Hematopoietic multipotent progenitor cell treated with erythropoietin and hydrocortisone succinate and interleukin-3 and kit ligand, for 4 days (in vitro differentiated cells): ENCODE measurements around the gene DEPP1.

ENCODE experiments used
- DNase-seq: peaks from one replicate; pipeline ENCODE4 v3.0.0-alpha.2; 2015

Gene DEPP1

DNA sequence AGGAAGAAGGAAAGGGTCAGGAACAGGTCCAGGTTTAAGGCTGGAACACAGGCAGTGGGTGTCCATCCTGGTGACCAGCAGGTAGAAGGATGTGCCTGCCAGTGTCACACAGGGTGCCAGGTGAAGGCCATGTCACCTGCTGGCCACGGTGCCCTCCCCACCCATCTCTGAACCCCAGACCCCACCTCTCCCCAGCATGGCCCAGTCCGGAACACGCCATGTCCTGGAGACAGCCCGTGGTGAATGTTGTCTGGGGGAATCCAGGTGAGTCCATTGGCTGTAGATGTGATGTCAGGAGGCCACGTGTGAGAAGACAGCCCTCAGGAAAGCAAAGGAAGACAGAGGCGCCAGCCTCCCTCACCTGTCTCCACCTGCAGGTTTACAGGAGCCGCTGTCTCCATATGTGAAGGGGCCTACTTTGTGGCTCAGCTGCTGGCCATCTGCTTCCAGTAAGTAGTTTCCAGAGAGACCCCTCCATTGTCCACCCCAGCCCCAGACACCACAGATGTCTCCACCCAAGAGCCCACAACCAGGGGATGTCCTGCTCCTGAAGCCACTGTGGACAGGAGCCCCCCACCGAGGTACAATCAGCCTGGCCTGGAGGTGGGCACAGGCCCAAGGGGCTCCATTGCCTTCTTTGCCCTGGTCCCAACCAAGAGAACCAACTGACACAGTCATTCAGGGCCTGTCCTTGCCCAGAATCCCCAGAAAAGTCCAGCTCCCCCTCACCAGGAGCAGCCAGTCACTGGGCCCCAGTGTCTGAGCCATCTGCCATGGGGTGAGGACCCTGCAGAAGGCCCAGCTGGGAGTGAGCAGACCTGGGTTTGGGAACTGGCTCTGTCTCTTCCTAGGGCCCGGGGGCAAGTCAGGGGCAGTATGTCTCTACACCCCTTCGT is 46.7 kb downstream of the DEPP1 start:
- no peak for DNase-seq

DNA sequence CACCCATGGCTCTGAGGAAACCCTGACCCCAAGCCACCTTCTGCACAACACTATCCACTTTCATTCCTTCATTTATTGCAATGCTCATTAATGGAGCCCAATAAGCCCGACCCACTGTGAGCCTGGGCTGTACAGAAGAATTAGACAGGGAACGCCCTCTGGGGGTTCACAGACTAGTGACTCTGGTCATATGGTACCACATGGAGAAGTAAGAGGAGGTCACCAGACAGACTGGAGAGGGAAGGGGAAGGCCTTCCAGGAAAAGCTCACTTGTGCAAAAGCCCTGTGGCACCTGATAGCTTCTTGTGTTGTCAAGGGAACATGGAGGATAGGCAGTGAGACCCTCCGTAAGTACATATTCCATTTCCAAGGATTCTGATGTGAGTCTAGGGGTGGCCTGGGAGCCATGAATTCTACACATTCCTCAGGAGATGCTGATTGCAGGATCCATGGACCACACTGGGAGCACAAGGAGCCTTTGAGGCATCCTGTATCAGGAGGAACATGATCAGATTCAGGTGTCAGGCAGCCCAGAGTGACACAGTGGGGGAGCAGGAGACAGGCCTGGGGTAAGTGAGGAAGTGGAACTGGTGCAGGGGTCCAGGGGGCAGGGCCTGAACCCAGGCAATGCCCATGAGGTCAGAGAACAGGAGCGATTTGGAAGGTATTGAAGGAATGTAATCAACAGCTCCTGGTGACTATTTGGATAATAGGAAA is 47.5 kb downstream of the DEPP1 start:
- no peak for DNase-seq

GRCh38 chr10:44929356-44930255 is 49.0 kb downstream of the DEPP1 start:
- DNase-seq, result no peak

DNA sequence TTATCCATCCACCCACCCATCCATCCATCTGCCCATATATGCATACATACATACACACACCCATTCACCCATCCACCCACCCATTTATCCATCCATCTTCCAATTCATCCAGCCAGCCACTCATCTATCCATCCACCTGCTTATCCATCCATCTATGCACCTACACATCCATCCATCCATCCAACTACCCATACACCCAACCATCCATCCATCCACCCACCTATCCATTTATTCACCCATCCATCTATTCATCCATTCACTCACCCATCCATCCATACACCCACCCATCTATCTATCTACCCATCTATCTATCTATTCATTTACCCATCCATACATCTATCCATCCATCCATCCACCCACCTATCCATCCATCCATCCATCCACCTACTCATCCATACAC is 50.1 kb downstream of the DEPP1 start:
- no peak for DNase-seq

GRCh38 chr10:44927352-44927751 is 51.3 kb downstream of the DEPP1 start:
- DNase-seq, result no peak

GRCh38 chr10:44926751-44927351 is 51.8 kb downstream of the DEPP1 start:
- no peak for DNase-seq
